Natural killer cell (primary cell): Measurements from ENCODE around the gene CFAP157. TPM values are rescaled to one million over a fixed set of nuclear protein-coding genes. Genes with fewer than 3 reads are reported as not detected.

Experiments
- ATAC-seq, 3 donors: fragments of 150-1000 bp in 2 of 3; fragments of 200-7000 bp in 1 of 3; cut with Tn5 transposase; 1 replicate in 1 of 3; 2 replicates in 2 of 3; pipeline ENCODE4 v1.10.0; 2021; ENCODE audit warnings: mild to moderate bottlenecking in 2 of 3, moderate library complexity in 2 of 3
- DNase-seq, 2 donors: peaks; one replicate each; pipeline versions ENCODE4 v3.0.0 to v3.0.0-alpha.2; 2013 to 2021; ENCODE audit warnings: mixed read lengths in 1 of 2
- H3K27ac ChIP-seq: one replicate; pipeline ENCODE4 v1.5.1; 2013; ENCODE audit warnings: mild to moderate bottlenecking, low read length
- H3K27me3 ChIP-seq: one replicate; pipeline ENCODE4 v1.6.1; 2013; ENCODE audit warnings: low read length; ENCODE audit not compliant: control insufficient read depth, insufficient read depth
- H3K36me3 ChIP-seq: one replicate; pipeline ENCODE4 v1.6.1; 2013; ENCODE audit warnings: low read length; ENCODE audit not compliant: control insufficient read depth, insufficient read depth
- H3K4me1 ChIP-seq: one replicate; pipeline ENCODE4 v1.6.1; 2013; ENCODE audit warnings: low read length; ENCODE audit not compliant: control insufficient read depth, insufficient read depth
- H3K4me3 ChIP-seq: one replicate; pipeline ENCODE4 v1.5.1; 2013; ENCODE audit warnings: low read length
- H3K9me3 ChIP-seq: one replicate; pipeline ENCODE4 v1.6.1; 2013; ENCODE audit warnings: low read length; ENCODE audit not compliant: control insufficient read depth, insufficient read depth
- H3K27ac Mint-ChIP-seq, 2 donors: one replicate each; pipeline ENCODE4 v1.8.0; 2022; ENCODE audit warnings: mild to moderate bottlenecking in 2 of 2, mixed read lengths in 2 of 2, moderate library complexity in 1 of 2
- H3K27me3 Mint-ChIP-seq, 2 donors: one replicate each; pipeline ENCODE4 v1.8.0; 2022; ENCODE audit warnings: low read depth in 2 of 2, mixed read lengths in 2 of 2
- H3K36me3 Mint-ChIP-seq: one replicate; pipeline ENCODE4 v1.8.0; 2022; ENCODE audit warnings: mixed read lengths
- H3K4me1 Mint-ChIP-seq, 2 donors: one replicate each; pipeline ENCODE4 v1.8.0; 2022; ENCODE audit warnings: mixed read lengths in 2 of 2
- H3K4me3 Mint-ChIP-seq: one replicate; pipeline ENCODE4 v1.8.0; 2022; ENCODE audit warnings: mild to moderate bottlenecking, moderate library complexity, mixed read lengths
- H3K9me3 Mint-ChIP-seq, 2 donors: one replicate each; pipeline ENCODE4 v1.8.0; 2022; ENCODE audit warnings: mixed read lengths in 2 of 2
- CTCF ChIP-seq: fragments of 200-600 bp; IDR thresholded peaks from one replicate; pipeline ENCODE4 v1.8.0; 2022; ENCODE audit warnings: antibody characterized with exemption
- WGBS: methylation state at CpG from one replicate; pipeline ENCODE4 v1.1.7; 2013; ENCODE audit warnings: missing lambda C conversion rate; ENCODE audit not compliant: insufficient coverage; 5-methylcytosine and 5-hydroxymethylcytosine counted together
- intact Hi-C: fragments of 100-400 bp; cut with micrococcal nuclease; formaldehyde crosslinking; loops from one replicate; pipeline ENCODE4 v1.14.2; 2022
- total RNA-seq, 4 donors: library from RNA; stranded (reverse); fragments of 120-200 nt in 1 of 4; gene quantifications; one replicate each; pipeline versions ENCODE4 v1.2.3 to v1.2.4, GENCODE V29; 2013 to 2022

Gene CFAP157
- total RNA-seq, 3 donors from 2014 or later (not counting 1 experiment from before 2014, with no cell fraction given): not detected

GRCh38 chr9:127712867-127713266 lies 6.1 kb downstream of the CFAP157 start:
- H3K36me3 Mint-ChIP-seq: no peaks in the 10 kb centered on the region
- ATAC-seq (no peak), DNase-seq (no peak)
- no peaks in the 10 kb centered on the region for H3K27me3 ChIP-seq
- intact Hi-C loops: no loop called here
- TF ChIP-seq CTCF: no peak
- H3K4me3 ChIP-seq: no peak overlapping the region
- H3K27me3 Mint-ChIP-seq: no peaks in the 10 kb centered on the region
- no peak overlapping the region for H3K27ac Mint-ChIP-seq
- H3K9me3 ChIP-seq: no peaks in the 10 kb centered on the region
- H3K4me3 Mint-ChIP-seq: no peak overlapping the region
- H3K36me3 ChIP-seq: no peaks in the 10 kb centered on the region
- peaks cover 51% of the 10 kb centered on the region for H3K4me1 ChIP-seq
- WGBS: 93% methylated on average over 10 of the region's 10 CpGs
- H3K9me3 Mint-ChIP-seq: no peaks in the 10 kb centered on the region
- H3K4me1 Mint-ChIP-seq: peaks cover 25 to 38% of the 10 kb centered on the region in 2 donors
- no peak overlapping the region for H3K27ac ChIP-seq

- Mint-ChIP-seq H3K27me3 (no peaks in the 10 kb centered on the region), H3K4me1 (peaks cover 26 to 37% of the 10 kb centered on the region in 2 donors), H3K27ac (peak overlapping the region in 1 of 2 donors; percentile 93), H3K9me3 (no peaks in the 10 kb centered on the region), H3K4me3 (peak overlapping the region; percentile 74), H3K36me3 (no peaks in the 10 kb centered on the region)
- WGBS: 82% methylated on average over 19 of the region's 19 CpGs
- no peak for DNase-seq
- no peaks in the 10 kb centered on the region for H3K9me3 ChIP-seq
- H3K27ac ChIP-seq: no peak overlapping the region
- TF ChIP-seq CTCF: no peak
- intact Hi-C loops: no loop called here
- no peak for ATAC-seq
- no peaks in the 10 kb centered on the region for H3K36me3 ChIP-seq
- H3K4me1 ChIP-seq: peaks cover 57% of the 10 kb centered on the region
- no peaks in the 10 kb centered on the region for H3K27me3 ChIP-seq
- no peak overlapping the region for H3K4me3 ChIP-seq
Observed at GRCh38 chr9:127714020-127714750, 7.4 kb downstream of the CFAP157 start.

GRCh38 chr9:127714951-127715469 lies 8.2 kb downstream of the CFAP157 start:
- no peaks in the 10 kb centered on the region for H3K36me3 ChIP-seq
- no peaks in the 10 kb centered on the region for H3K27me3 ChIP-seq
- peaks cover 34 to 42% of the 10 kb centered on the region in 2 donors for H3K4me1 Mint-ChIP-seq
- peak overlapping the region; percentile 99 for H3K4me3 Mint-ChIP-seq
- H3K27ac ChIP-seq: peak overlapping the region; percentile 54
- no peaks in the 10 kb centered on the region for H3K9me3 ChIP-seq
- no peaks in the 10 kb centered on the region for H3K27me3 Mint-ChIP-seq
- intact Hi-C loops: loop anchor here (1.0 kb wide), 1 partner anchor 16 kb away; no protein-coding TSS in a partner anchor
- ATAC-seq: peak; percentile 0 to 16 (median 1)
- peak overlapping the region; percentile 93 to 94 for H3K27ac Mint-ChIP-seq
- H3K4me3 ChIP-seq: peak overlapping the region; percentile 80
- H3K9me3 Mint-ChIP-seq: no peaks in the 10 kb centered on the region
- H3K4me1 ChIP-seq: peaks cover 65% of the 10 kb centered on the region
- under 1% methylated on average over 43 of the region's 44 CpGs for WGBS
- DNase-seq: no peak
- no peak for TF ChIP-seq CTCF
- no peaks in the 10 kb centered on the region for H3K36me3 Mint-ChIP-seq
